ENCODE measurements around the gene NUP107.

Gene NUP107

GRCh38 chr12:68776976-68777610 is 90.3 kb downstream of the NUP107 start:
- no peak for DNase-seq

GRCh38 chr12:68779280-68779679 is 92.5 kb downstream of the NUP107 start:
- DNase-seq = no peak

GRCh38 chr12:68780731-68781130 is 94.0 kb downstream of the NUP107 start:
- no peak for DNase-seq

GRCh38 chr12:68781728-68782127 is 95.0 kb downstream of the NUP107 start:
- DNase-seq = no peak

- DNase-seq = peak; percentile 9
Measured at GRCh38 chr12:68784015-68784414, 97.2 kb downstream of the NUP107 start.

- no peak for DNase-seq
Measured at GRCh38 chr12:68785358-68785757, 98.6 kb downstream of the NUP107 start.

- no peak for DNase-seq
Measured at GRCh38 chr12:68785823-68786222, 99.0 kb downstream of the NUP107 start.

- no peak for DNase-seq
Measured at GRCh38 chr12:68786929-68787328, 100.2 kb downstream of the NUP107 start.

GRCh38 chr12:68788554-68789143 is 101.9 kb downstream of the NUP107 start:
- DNase-seq = no peak

GRCh38 chr12:68789144-68789878 is 102.5 kb downstream of the NUP107 start:
- no peak for DNase-seq

GRCh38 chr12:68790081-68790951 is 103.5 kb downstream of the NUP107 start:
- no peak for DNase-seq

GRCh38 chr12:68790952-68791234 is 104.1 kb downstream of the NUP107 start:
- no peak for DNase-seq

- DNase-seq = no peak
Measured at GRCh38 chr12:68791897-68792481, 105.2 kb downstream of the NUP107 start.

GRCh38 chr12:68792952-68793351 is 106.2 kb downstream of the NUP107 start:
- DNase-seq = peak; percentile 73

- no peak for DNase-seq
Measured at GRCh38 chr12:68793436-68793835, 106.7 kb downstream of the NUP107 start.

- no peak for DNase-seq
Measured at GRCh38 chr12:68793975-68794652, 107.3 kb downstream of the NUP107 start.

- no peak for DNase-seq
Measured at GRCh38 chr12:68794653-68795251, 108.0 kb downstream of the NUP107 start.

All from CD4-positive, alpha-beta T cell treated with Interleukin-17A for 1 hour (primary cell).